ENCODE data around the gene FNTB.

The FNTB gene

GRCh38 chr14:64983439-64984310 lies 3.0 kb upstream of the FNTB start:
- DNase-seq = no peak

- no peak for DNase-seq
Measured at GRCh38 chr14:64987438-64987767, 708 bp downstream of the FNTB start.

- no peak for DNase-seq
Measured at GRCh38 chr14:64990296-64990695, 3.6 kb downstream of the FNTB start.

GRCh38 chr14:64990939-64991338 lies 4.2 kb downstream of the FNTB start:
- no peak for DNase-seq

GRCh38 chr14:64992328-64992885 lies 5.7 kb downstream of the FNTB start:
- DNase-seq = no peak

- no peak for DNase-seq
Measured at GRCh38 chr14:64993266-64993930, 6.7 kb downstream of the FNTB start.

GRCh38 chr14:64994540-64994939 lies 7.8 kb downstream of the FNTB start:
- no peak for DNase-seq

GRCh38 chr14:64995291-64995690 lies 8.6 kb downstream of the FNTB start:
- DNase-seq = no peak

- no peak for DNase-seq
Measured at GRCh38 chr14:64997108-64997794, 10.6 kb downstream of the FNTB start.

- DNase-seq = no peak
Measured at GRCh38 chr14:64998455-64998931, 11.8 kb downstream of the FNTB start.

GRCh38 chr14:65000898-65001591 lies 14.3 kb downstream of the FNTB start:
- DNase-seq = no peak

GRCh38 chr14:65001723-65002122 lies 15.0 kb downstream of the FNTB start:
- DNase-seq = no peak

GRCh38 chr14:65002586-65003210 lies 16.0 kb downstream of the FNTB start:
- no peak for DNase-seq

GRCh38 chr14:65003394-65003793 lies 16.7 kb downstream of the FNTB start:
- no peak for DNase-seq

GRCh38 chr14:65006261-65006721 lies 19.6 kb downstream of the FNTB start:
- no peak for DNase-seq

GRCh38 chr14:65007202-65007601 lies 20.5 kb downstream of the FNTB start:
- no peak for DNase-seq

- DNase-seq = no peak
Measured at GRCh38 chr14:65010211-65010931, 23.7 kb downstream of the FNTB start.

- no peak for DNase-seq
Measured at GRCh38 chr14:65011538-65011937, 24.8 kb downstream of the FNTB start.

- no peak for DNase-seq
Measured at GRCh38 chr14:65012353-65012752, 25.7 kb downstream of the FNTB start.

GRCh38 chr14:65015391-65015790 lies 28.7 kb downstream of the FNTB start:
- no peak for DNase-seq

GRCh38 chr14:65016471-65016870 lies 29.8 kb downstream of the FNTB start:
- DNase-seq = no peak
